WTC11 (cell line): ENCODE results near the gene EEF1AKMT3. TPM values are rescaled to one million over a fixed set of nuclear protein-coding genes. Genes with fewer than 3 reads are reported as not detected.

Source experiments
- ATAC-seq: fragments of 200-7000 bp; cut with Tn5 transposase; 2 replicates; pipeline ENCODE4 v1.10.0; 2021; ENCODE audit warnings: mild to moderate bottlenecking, moderate library complexity
- CTCF ChIA-PET: fragments of 300-600 bp; sonication (Branson Sonifier 250); formaldehyde crosslinking; loops from one replicate; lab custom pipeline; 2021; ENCODE audit warnings: antibody characterized with exemption; lab: Charles Lee
- POLR2A ChIA-PET: fragments of 350-600 bp; sonication (Branson Sonifier 250); formaldehyde crosslinking; loops from one replicate; lab custom pipeline; 2021; ENCODE audit warnings: antibody characterized with exemption; lab: Charles Lee
- DNase-seq: peaks from one replicate; pipeline ENCODE4 v3.0.0; 2021; ENCODE audit warnings: low spot score
- H3K27ac Mint-ChIP-seq: 2 replicates; pipeline ENCODE4 v1.8.0; 2021; ENCODE audit warnings: mixed read lengths
- H3K27me3 Mint-ChIP-seq: 2 replicates; pipeline ENCODE4 v1.8.0; 2021; ENCODE audit warnings: low read depth, mild to moderate bottlenecking, moderate library complexity, mixed read lengths
- H3K36me3 Mint-ChIP-seq: 2 replicates; pipeline ENCODE4 v1.8.0; 2021; ENCODE audit warnings: mixed read lengths
- H3K4me1 Mint-ChIP-seq: 2 replicates; pipeline ENCODE4 v1.8.0; 2022; ENCODE audit warnings: mixed read lengths
- H3K4me3 Mint-ChIP-seq: 2 replicates; pipeline ENCODE4 v1.8.0; 2021; ENCODE audit warnings: mild to moderate bottlenecking, moderate library complexity, mixed read lengths
- H3K9me3 Mint-ChIP-seq: 2 replicates; pipeline ENCODE4 v1.8.0; 2021; ENCODE audit warnings: mixed read lengths
- CBFB ChIP-seq: sonication (generic); formaldehyde crosslinking; IDR thresholded peaks from 2 replicates; pipeline ENCODE4 v1.8.1; 2022; ENCODE audit warnings: mild to moderate bottlenecking, low read depth, missing genetic modification reagents
- CREM ChIP-seq: sonication (generic); formaldehyde crosslinking; IDR thresholded peaks from 2 replicates; pipeline ENCODE4 v1.8.1; 2022; ENCODE audit warnings: mild to moderate bottlenecking, missing genetic modification reagents, moderate library complexity
- FOXK1 ChIP-seq: sonication (generic); formaldehyde crosslinking; IDR thresholded peaks from 2 replicates; pipeline ENCODE4 v1.8.0; 2022; ENCODE audit warnings: mild to moderate bottlenecking, moderate library complexity, missing genetic modification reagents
- IRF1 ChIP-seq: sonication (generic); formaldehyde crosslinking; IDR thresholded peaks from 2 replicates; pipeline ENCODE4 v1.8.0; 2023; ENCODE audit warnings: missing genetic modification reagents
- NFYB ChIP-seq: sonication (generic); formaldehyde crosslinking; conservative IDR thresholded peaks from 2 replicates; pipeline ENCODE4 v1.8.0; 2022; ENCODE audit warnings: low read depth, missing genetic modification reagents
- SMAD3 ChIP-seq: sonication (generic); formaldehyde crosslinking; IDR thresholded peaks from 2 replicates; pipeline ENCODE4 v1.8.0; 2022; ENCODE audit warnings: missing genetic modification reagents, mild to moderate bottlenecking, borderline replicate concordance
- SOX15 ChIP-seq: fragments of 250-450 bp; sonication (Bioruptor Pico); IDR thresholded peaks from 2 replicates; pipeline ENCODE4 v1.9.0; 2021; ENCODE audit warnings: mild to moderate bottlenecking
- TEAD1 ChIP-seq: sonication (generic); formaldehyde crosslinking; IDR thresholded peaks from 2 replicates; pipeline ENCODE4 v1.8.0; 2022; ENCODE audit warnings: mild to moderate bottlenecking, missing genetic modification reagents
- TEAD4 ChIP-seq: sonication (generic); formaldehyde crosslinking; IDR thresholded peaks from 2 replicates; pipeline ENCODE4 v1.8.0; 2022; ENCODE audit warnings: mild to moderate bottlenecking, missing genetic modification reagents
- ZNF423 ChIP-seq: fragments of 250-450 bp; sonication (Bioruptor Pico); IDR thresholded peaks from 2 replicates; pipeline ENCODE4 v2.1.2; 2022; ENCODE audit warnings: mild to moderate bottlenecking, moderate library complexity
- total RNA-seq: library from RNA; stranded (reverse); gene quantifications from 3 replicates; pipeline ENCODE4 v1.2.3, GENCODE V29; 2021
- TF ChIP-seq, protein P1 (sequence below): sonication (generic); formaldehyde crosslinking; IDR thresholded peaks from 2 replicates; pipeline ENCODE4 v1.8.1; 2023; ENCODE audit warnings: mild to moderate bottlenecking, missing genetic modification reagents, moderate library complexity
- TF ChIP-seq, protein P2 (sequence below): sonication (generic); formaldehyde crosslinking; conservative IDR thresholded peaks from 2 replicates; pipeline ENCODE4 v1.8.1; 2023; ENCODE audit warnings: mild to moderate bottlenecking, low read depth, missing genetic modification reagents, moderate library complexity
- TF ChIP-seq, protein P3 (sequence below): sonication (generic); formaldehyde crosslinking; IDR thresholded peaks from 2 replicates; pipeline ENCODE4 v1.8.1; 2022; ENCODE audit warnings: missing genetic modification reagents, borderline replicate concordance
- TF ChIP-seq, protein P4 (sequence below): sonication (generic); formaldehyde crosslinking; IDR thresholded peaks from 2 replicates; pipeline ENCODE4 v1.8.0; 2022; ENCODE audit warnings: mild to moderate bottlenecking, missing genetic modification reagents
- TF ChIP-seq, protein P5 (sequence below): sonication (generic); formaldehyde crosslinking; IDR thresholded peaks from 2 replicates; pipeline ENCODE4 v1.8.0; 2022; ENCODE audit warnings: mild to moderate bottlenecking, missing genetic modification reagents

EEF1AKMT3 gene
- total RNA-seq, 1 experiment from 2014 or later = 3.2 TPM

DNA sequence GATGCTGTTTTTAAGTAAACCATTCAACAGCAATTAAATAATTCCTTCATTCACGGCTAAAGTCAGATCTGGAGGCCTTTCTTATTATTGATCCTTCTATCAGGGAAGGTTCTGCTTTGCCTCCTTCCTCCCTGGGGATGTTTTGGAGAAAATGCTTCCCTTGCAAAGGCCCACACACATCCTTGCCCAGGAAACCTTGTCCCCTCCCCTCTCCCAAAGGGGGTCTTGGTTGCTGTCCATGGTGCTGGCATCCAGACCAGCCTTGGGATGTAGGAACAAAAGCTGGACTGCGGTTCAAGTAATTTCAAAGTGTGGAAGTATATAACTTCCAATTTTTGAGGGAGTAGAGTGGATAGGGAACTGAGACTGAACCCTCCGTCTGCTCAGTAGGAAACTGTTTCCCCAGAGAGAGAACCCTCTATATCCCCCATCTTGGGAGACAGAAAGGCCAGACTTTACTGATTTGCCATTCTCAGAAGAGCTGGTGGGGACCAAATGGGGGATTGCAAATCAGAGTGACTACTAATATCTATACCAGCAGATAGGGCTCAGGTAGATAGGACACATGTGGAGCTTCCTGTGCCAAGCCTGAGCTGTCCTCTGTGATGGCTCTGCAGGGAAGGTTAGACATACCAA lies 11.9 kb upstream of the EEF1AKMT3 start:
- no peak overlapping the region for H3K4me3 Mint-ChIP-seq
- no peaks in the 10 kb centered on the region for H3K36me3 Mint-ChIP-seq
- no peak for TF ChIP-seq ZNF423 (CRISPR knock-in tag)
- no peak for TF ChIP-seq SOX15 (CRISPR knock-in tag)
- TF ChIP-seq, protein P1, sequence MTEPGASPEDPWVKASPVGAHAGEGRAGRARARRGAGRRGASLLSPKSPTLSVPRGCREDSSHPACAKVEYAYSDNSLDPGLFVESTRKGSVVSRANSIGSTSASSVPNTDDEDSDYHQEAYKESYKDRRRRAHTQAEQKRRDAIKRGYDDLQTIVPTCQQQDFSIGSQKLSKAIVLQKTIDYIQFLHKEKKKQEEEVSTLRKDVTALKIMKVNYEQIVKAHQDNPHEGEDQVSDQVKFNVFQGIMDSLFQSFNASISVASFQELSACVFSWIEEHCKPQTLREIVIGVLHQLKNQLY (CRISPR knock-in tag) = no peak
- TF ChIP-seq TEAD4 (CRISPR knock-in tag) = peak; percentile 64; the same call in 1 of the 2 replicates
- TF ChIP-seq, protein P2, sequence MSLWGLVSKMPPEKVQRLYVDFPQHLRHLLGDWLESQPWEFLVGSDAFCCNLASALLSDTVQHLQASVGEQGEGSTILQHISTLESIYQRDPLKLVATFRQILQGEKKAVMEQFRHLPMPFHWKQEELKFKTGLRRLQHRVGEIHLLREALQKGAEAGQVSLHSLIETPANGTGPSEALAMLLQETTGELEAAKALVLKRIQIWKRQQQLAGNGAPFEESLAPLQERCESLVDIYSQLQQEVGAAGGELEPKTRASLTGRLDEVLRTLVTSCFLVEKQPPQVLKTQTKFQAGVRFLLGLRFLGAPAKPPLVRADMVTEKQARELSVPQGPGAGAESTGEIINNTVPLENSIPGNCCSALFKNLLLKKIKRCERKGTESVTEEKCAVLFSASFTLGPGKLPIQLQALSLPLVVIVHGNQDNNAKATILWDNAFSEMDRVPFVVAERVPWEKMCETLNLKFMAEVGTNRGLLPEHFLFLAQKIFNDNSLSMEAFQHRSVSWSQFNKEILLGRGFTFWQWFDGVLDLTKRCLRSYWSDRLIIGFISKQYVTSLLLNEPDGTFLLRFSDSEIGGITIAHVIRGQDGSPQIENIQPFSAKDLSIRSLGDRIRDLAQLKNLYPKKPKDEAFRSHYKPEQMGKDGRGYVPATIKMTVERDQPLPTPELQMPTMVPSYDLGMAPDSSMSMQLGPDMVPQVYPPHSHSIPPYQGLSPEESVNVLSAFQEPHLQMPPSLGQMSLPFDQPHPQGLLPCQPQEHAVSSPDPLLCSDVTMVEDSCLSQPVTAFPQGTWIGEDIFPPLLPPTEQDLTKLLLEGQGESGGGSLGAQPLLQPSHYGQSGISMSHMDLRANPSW (CRISPR knock-in tag) = no peak
- no peak for TF ChIP-seq CBFB
- no peak for TF ChIP-seq CREM (CRISPR knock-in tag)
- peak; percentile 54; the same call in 1 of the 2 replicates for TF ChIP-seq TEAD1 (CRISPR knock-in tag)
- TF ChIP-seq, protein P3, sequence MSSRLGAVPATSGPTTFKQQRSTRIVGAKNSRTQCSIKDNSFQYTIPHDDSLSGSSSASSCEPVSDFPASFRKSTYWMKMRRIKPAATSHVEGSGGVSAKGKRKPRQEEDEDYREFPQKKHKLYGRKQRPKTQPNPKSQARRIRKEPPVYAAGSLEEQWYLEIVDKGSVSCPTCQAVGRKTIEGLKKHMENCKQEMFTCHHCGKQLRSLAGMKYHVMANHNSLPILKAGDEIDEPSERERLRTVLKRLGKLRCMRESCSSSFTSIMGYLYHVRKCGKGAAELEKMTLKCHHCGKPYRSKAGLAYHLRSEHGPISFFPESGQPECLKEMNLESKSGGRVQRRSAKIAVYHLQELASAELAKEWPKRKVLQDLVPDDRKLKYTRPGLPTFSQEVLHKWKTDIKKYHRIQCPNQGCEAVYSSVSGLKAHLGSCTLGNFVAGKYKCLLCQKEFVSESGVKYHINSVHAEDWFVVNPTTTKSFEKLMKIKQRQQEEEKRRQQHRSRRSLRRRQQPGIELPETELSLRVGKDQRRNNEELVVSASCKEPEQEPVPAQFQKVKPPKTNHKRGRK (CRISPR knock-in tag) = peak; percentile 19; the same call in 1 of the 2 replicates
- TF ChIP-seq IRF1 = 0 out of 2 replicates have a peak, but pooled peaks have one; percentile 59
- TF ChIP-seq FOXK1 (CRISPR knock-in tag) = 0 out of 2 replicates have a peak, but pooled peaks have one; percentile 41
- TF ChIP-seq SMAD3 (CRISPR knock-in tag) = 0 out of 2 replicates have a peak, but pooled peaks have one; percentile 46
- TF ChIP-seq NFYB = no peak
- TF ChIP-seq, protein P4, sequence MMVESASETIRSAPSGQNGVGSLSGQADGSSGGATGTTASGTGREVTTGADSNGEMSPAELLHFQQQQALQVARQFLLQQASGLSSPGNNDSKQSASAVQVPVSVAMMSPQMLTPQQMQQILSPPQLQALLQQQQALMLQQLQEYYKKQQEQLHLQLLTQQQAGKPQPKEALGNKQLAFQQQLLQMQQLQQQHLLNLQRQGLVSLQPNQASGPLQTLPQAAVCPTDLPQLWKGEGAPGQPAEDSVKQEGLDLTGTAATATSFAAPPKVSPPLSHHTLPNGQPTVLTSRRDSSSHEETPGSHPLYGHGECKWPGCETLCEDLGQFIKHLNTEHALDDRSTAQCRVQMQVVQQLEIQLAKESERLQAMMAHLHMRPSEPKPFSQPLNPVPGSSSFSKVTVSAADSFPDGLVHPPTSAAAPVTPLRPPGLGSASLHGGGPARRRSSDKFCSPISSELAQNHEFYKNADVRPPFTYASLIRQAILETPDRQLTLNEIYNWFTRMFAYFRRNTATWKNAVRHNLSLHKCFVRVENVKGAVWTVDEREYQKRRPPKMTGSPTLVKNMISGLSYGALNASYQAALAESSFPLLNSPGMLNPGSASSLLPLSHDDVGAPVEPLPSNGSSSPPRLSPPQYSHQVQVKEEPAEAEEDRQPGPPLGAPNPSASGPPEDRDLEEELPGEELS (CRISPR knock-in tag) = peak; percentile 70
- TF ChIP-seq, protein P5, sequence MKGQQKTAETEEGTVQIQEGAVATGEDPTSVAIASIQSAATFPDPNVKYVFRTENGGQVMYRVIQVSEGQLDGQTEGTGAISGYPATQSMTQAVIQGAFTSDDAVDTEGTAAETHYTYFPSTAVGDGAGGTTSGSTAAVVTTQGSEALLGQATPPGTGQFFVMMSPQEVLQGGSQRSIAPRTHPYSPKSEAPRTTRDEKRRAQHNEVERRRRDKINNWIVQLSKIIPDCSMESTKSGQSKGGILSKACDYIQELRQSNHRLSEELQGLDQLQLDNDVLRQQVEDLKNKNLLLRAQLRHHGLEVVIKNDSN (CRISPR knock-in tag) = no peak; the same call in 1 of the 2 replicates
- peaks cover 31% of the 10 kb centered on the region for H3K4me1 Mint-ChIP-seq
- peak; percentile 69 for DNase-seq
- H3K9me3 Mint-ChIP-seq = no peaks in the 10 kb centered on the region
- CTCF ChIA-PET = interaction anchor here (1.0 to 1.1 kb wide), 3 partner anchors 12 to 133 kb away, joined by 3 to 5 read pairs (median 4); partner anchors contain the start of genes EEF1AKMT3 and METTL1
- POLR2A ChIA-PET = interaction anchor here (1.0 to 1.4 kb wide), 2 partner anchors 12 to 16 kb away, joined by 3 read pairs; partner anchors contain the start of genes EEF1AKMT3 and TSPAN31
- H3K27me3 Mint-ChIP-seq = peaks cover 98% of the 10 kb centered on the region
- H3K27ac Mint-ChIP-seq = no peak overlapping the region
- ATAC-seq = no peak
